Endodermal cell (in vitro differentiated cells): ENCODE measurements around the gene PTPRC. TPM values are rescaled to one million over a fixed set of nuclear protein-coding genes. Genes with fewer than 3 reads are reported as not detected.

Experiments
- DNase-seq: peaks from one replicate; pipeline ENCODE4 v3.0.0-alpha.2; 2017
- H3K27ac ChIP-seq: 2 replicates; pipeline ENCODE4 v1.5.1; 2013; ENCODE audit warnings: mild to moderate bottlenecking, low read depth, low read length, moderate library complexity
- H3K27me3 ChIP-seq: 2 replicates; pipeline ENCODE4 v1.6.1; 2013; ENCODE audit warnings: mild to moderate bottlenecking, low read length, moderate library complexity; ENCODE audit not compliant: insufficient read depth, control insufficient read depth, poor library complexity, severe bottlenecking
- H3K36me3 ChIP-seq: 2 replicates; pipeline ENCODE4 v1.7.0; 2013; ENCODE audit warnings: mild to moderate bottlenecking, low read length, moderate library complexity; ENCODE audit not compliant: control insufficient read depth, insufficient read depth
- H3K4me1 ChIP-seq: one replicate; pipeline ENCODE4 v1.7.0; 2013; ENCODE audit warnings: low read length; ENCODE audit not compliant: control insufficient read depth, insufficient read depth
- H3K4me3 ChIP-seq: 2 replicates; pipeline ENCODE4 v1.5.1; 2013; ENCODE audit warnings: mild to moderate bottlenecking, low read length, moderate library complexity
- H3K9ac ChIP-seq: 2 replicates; pipeline ENCODE4 v1.6.1; 2013; ENCODE audit warnings: mild to moderate bottlenecking, low read length, moderate library complexity; ENCODE audit not compliant: poor library complexity, severe bottlenecking; ENCODE audit errors: extremely low read depth
- H3K9me3 ChIP-seq: 2 replicates; pipeline ENCODE4 v1.6.1; 2013; ENCODE audit warnings: mild to moderate bottlenecking, low read length, moderate library complexity; ENCODE audit not compliant: control insufficient read depth
- H3K27ac Mint-ChIP-seq: 2 replicates; pipeline ENCODE4 v1.8.0; 2020; ENCODE audit warnings: mixed read lengths
- H3K27me3 Mint-ChIP-seq: 2 replicates; pipeline ENCODE4 v1.8.0; 2021; ENCODE audit warnings: mild to moderate bottlenecking, mixed read lengths; ENCODE audit not compliant: insufficient read depth
- H3K36me3 Mint-ChIP-seq: 2 replicates; pipeline ENCODE4 v1.8.0; 2020; ENCODE audit warnings: low read depth, mixed read lengths
- H3K4me1 Mint-ChIP-seq: 2 replicates; pipeline ENCODE4 v1.8.0; 2020; ENCODE audit warnings: mixed read lengths
- H3K4me3 Mint-ChIP-seq: 2 replicates; pipeline ENCODE4 v1.8.0; 2020; ENCODE audit warnings: mild to moderate bottlenecking, moderate library complexity, mixed read lengths
- H3K9me3 Mint-ChIP-seq: 2 replicates; pipeline ENCODE4 v1.8.0; 2020; ENCODE audit warnings: mild to moderate bottlenecking, mixed read lengths
- WGBS, 2 experiments: methylation state at CpG; one replicate each; pipeline versions ENCODE4 v1.1.5 to v1.1.7; 2013; ENCODE audit warnings: missing lambda C conversion rate in 2 of 2, mixed read lengths in 1 of 2; ENCODE audit not compliant: insufficient coverage in 1 of 2, insufficient read length in 1 of 2; 5-methylcytosine and 5-hydroxymethylcytosine counted together
- total RNA-seq, 2 donors: library from RNA; stranded (reverse); fragmentation: NEBNext Ultra II Directional in 1 of 2; extraction: Animal tissue kit (Norgen Biotek cat#: 25700) in 1 of 2; gene quantifications; 2 replicates in 1 of 2; 3 replicates in 1 of 2; pipeline ENCODE4 v1.2.1, GENCODE V29; 2021
- TF ChIP-seq, protein P1 (sequence below): fragments of 200-600 bp; sonication (generic); conservative IDR thresholded peaks from 2 replicates; pipeline ENCODE4 v1.5.0; 2021; ENCODE audit warnings: antibody characterized with exemption, mild to moderate bottlenecking

The PTPRC gene
- total RNA-seq, 2 donors from 2014 or later, result 0.11 TPM; not detected in 1

DNA sequence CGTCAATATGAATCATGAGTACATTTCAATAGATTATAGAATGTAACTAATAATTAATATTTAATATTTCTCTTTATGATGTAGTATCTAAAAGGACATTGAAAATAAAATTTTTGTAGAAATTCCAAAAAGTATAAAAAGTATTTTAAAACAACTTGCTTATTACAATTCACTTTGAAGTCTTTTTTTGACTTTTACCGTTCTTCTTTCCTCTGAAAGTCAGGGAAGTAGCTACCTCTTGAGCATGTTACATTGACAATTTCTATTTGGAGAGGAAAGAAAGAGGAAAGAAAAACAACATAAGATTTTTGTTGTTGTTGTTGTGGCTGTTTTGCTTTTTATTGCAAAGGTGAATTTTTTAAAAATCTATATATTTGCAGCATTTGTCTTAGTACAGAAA lies 1.3 kb downstream of the PTPRC start:
- Mint-ChIP-seq H3K36me3 (no peaks in the 10 kb centered on the region), H3K4me3 (no peak overlapping the region), H3K27ac (no peak overlapping the region), H3K27me3 (no peaks in the 10 kb centered on the region), H3K9me3 (no peaks in the 10 kb centered on the region), H3K4me1 (peaks cover 2% of the 10 kb centered on the region)
- no peak for DNase-seq
- no peak overlapping the region for H3K4me3 ChIP-seq
- no peak overlapping the region for H3K9ac ChIP-seq
- no peaks in the 10 kb centered on the region for H3K4me1 ChIP-seq
- WGBS, 2 experiments, result 100% methylated on average over 1 of the region's 2 CpGs; no CpG with 5 or more reads in 1 of the 2 experiments
- H3K27ac ChIP-seq, result no peak overlapping the region
- no peaks in the 10 kb centered on the region for H3K9me3 ChIP-seq
- H3K36me3 ChIP-seq, result no peaks in the 10 kb centered on the region
- no peaks in the 10 kb centered on the region for H3K27me3 ChIP-seq
- TF ChIP-seq, protein P1, sequence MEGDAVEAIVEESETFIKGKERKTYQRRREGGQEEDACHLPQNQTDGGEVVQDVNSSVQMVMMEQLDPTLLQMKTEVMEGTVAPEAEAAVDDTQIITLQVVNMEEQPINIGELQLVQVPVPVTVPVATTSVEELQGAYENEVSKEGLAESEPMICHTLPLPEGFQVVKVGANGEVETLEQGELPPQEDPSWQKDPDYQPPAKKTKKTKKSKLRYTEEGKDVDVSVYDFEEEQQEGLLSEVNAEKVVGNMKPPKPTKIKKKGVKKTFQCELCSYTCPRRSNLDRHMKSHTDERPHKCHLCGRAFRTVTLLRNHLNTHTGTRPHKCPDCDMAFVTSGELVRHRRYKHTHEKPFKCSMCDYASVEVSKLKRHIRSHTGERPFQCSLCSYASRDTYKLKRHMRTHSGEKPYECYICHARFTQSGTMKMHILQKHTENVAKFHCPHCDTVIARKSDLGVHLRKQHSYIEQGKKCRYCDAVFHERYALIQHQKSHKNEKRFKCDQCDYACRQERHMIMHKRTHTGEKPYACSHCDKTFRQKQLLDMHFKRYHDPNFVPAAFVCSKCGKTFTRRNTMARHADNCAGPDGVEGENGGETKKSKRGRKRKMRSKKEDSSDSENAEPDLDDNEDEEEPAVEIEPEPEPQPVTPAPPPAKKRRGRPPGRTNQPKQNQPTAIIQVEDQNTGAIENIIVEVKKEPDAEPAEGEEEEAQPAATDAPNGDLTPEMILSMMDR, result no peak

DNA sequence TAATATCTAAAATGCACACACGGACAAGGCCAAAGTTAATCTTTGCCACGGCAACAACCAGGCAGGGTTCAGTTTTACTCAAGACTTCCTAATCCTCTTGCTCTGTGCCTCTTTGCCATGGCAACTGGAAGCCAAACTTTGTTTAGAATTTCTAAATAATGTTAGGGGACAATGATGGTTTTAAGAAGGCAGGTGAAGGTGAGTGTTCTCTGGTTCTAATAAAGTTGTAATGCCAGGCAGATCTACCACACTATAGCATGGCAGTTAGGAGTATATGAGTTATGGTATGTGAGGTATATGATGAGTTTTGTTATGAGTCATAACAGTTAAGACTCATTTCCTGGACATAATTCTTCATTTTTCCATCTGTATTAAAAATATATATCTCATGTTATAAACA lies 2.7 kb downstream of the PTPRC start:
- peaks cover 5% of the 10 kb centered on the region for H3K4me1 Mint-ChIP-seq

DNA sequence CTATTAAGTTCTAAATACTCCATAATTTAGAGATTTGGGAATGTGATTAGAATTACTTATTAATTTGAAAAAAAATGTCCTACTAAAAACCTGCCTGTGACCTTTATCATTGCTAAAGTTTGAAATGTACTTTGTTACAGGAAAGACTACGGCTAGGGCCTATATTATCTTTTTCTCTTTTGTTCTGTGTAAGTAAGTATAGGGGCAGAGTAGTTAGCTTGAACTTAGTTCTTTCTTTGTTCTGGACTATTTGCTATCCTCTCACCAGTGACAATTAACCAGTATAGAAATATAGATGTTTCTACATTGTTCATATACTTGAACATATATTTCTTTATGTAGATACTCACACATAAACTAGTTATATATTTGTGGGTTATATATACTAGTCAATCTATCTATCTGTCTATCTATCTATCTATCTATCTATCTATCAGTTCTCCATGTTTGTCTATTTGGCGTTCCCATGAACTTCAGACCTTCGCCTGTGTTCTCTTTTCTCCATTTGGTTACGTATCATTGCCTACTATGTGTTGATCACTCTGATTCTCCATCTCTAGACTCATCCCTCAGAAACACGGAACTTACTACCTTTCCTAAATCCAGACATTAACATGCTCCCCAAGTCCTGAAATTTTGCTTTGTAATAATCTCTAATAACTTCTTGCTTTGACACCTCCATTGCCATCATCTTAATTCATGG lies 3.3 kb downstream of the PTPRC start:
- no peak overlapping the region for H3K9ac ChIP-seq
- Mint-ChIP-seq H3K27ac (no peak overlapping the region), H3K4me3 (no peak overlapping the region), H3K36me3 (no peaks in the 10 kb centered on the region), H3K9me3 (peaks cover 3% of the 10 kb centered on the region), H3K4me1 (peaks cover 5% of the 10 kb centered on the region), H3K27me3 (no peaks in the 10 kb centered on the region)
- peaks cover 7% of the 10 kb centered on the region for H3K9me3 ChIP-seq
- TF ChIP-seq, protein P1, result no peak
- H3K4me1 ChIP-seq, result no peaks in the 10 kb centered on the region
- no peaks in the 10 kb centered on the region for H3K36me3 ChIP-seq
- no peak for DNase-seq
- H3K4me3 ChIP-seq, result no peak overlapping the region
- H3K27ac ChIP-seq, result no peak overlapping the region
- H3K27me3 ChIP-seq, result no peaks in the 10 kb centered on the region
- WGBS, 2 experiments, result 95 to 98% methylated on average over 3 to 5 of the region's 5 CpGs

More for the DNA sequence above, 2.7 kb downstream of the PTPRC start:
- H3K27ac ChIP-seq, result no peak overlapping the region
- H3K4me3 ChIP-seq, result no peak overlapping the region
- H3K9ac ChIP-seq, result no peak overlapping the region
- H3K27ac Mint-ChIP-seq, result no peak overlapping the region
- H3K4me3 Mint-ChIP-seq, result no peak overlapping the region
- no peaks in the 10 kb centered on the region for H3K27me3 Mint-ChIP-seq
- H3K36me3 ChIP-seq, result no peaks in the 10 kb centered on the region
- H3K4me1 ChIP-seq, result no peaks in the 10 kb centered on the region
- TF ChIP-seq, protein P1, result no peak
- H3K9me3 ChIP-seq, result peaks cover under 1% of the 10 kb centered on the region
- H3K9me3 Mint-ChIP-seq, result no peaks in the 10 kb centered on the region
- 97% methylated on average over 2 of the region's 2 CpGs; no CpG with 5 or more reads in 1 of the 2 experiments for WGBS, 2 experiments
- no peak for DNase-seq
- no peaks in the 10 kb centered on the region for H3K36me3 Mint-ChIP-seq
- no peaks in the 10 kb centered on the region for H3K27me3 ChIP-seq
